ACC112 (cell line): ENCODE results near the gene MAD1L1.

ENCODE experiments used
- H2AFZ ChIP-seq: fragments of 200-600 bp; sonication (generic); one replicate; pipeline ENCODE4 v1.6.0; 2017; ENCODE audit warnings: antibody characterized with exemption, low read length; ENCODE audit not compliant: unreplicated experiment
- H3K27ac ChIP-seq: fragments of 200-600 bp; sonication (generic); 2 replicates; pipeline ENCODE4 v1.5.1; 2014; ENCODE audit warnings: low read depth, mild to moderate bottlenecking, antibody characterized with exemption, low read length, moderate library complexity
- H3K27me3 ChIP-seq: fragments of 200-600 bp; sonication (generic); 2 replicates; pipeline ENCODE4 v1.6.1; 2014; ENCODE audit warnings: mild to moderate bottlenecking, antibody characterized with exemption, low read length, moderate library complexity, mixed read lengths; ENCODE audit not compliant: insufficient read depth
- H3K36me3 ChIP-seq: fragments of 200-600 bp; sonication (generic); 2 replicates; pipeline ENCODE4 v1.6.1; 2016; ENCODE audit warnings: mild to moderate bottlenecking, antibody characterized with exemption, low read length, moderate library complexity, mixed read lengths; ENCODE audit not compliant: insufficient read depth
- H3K4me1 ChIP-seq: fragments of 200-600 bp; sonication (generic); one replicate; pipeline ENCODE4 v1.6.1; 2016; ENCODE audit warnings: low read length, mixed read lengths; ENCODE audit not compliant: insufficient read depth, unreplicated experiment, control insufficient read depth
- H3K4me3 ChIP-seq: fragments of 200-600 bp; sonication (generic); 2 replicates; pipeline ENCODE4 v1.5.1; 2014; ENCODE audit warnings: mild to moderate bottlenecking, low read depth, low read length
- H3K79me2 ChIP-seq: fragments of 200-600 bp; sonication (generic); one replicate; pipeline ENCODE4 v1.6.0; 2016; ENCODE audit warnings: low read length; ENCODE audit not compliant: control insufficient read depth, unreplicated experiment, insufficient read depth

MAD1L1 gene

GRCh38 chr7:1959305-1959704 is 273.4 kb downstream of the MAD1L1 start:
- H3K4me3 ChIP-seq, result no peak overlapping the region
- H3K27ac ChIP-seq, result no peak overlapping the region
- H3K36me3 ChIP-seq, result peaks cover 23% of the 10 kb centered on the region
- no peaks in the 10 kb centered on the region for H3K4me1 ChIP-seq
- no peaks in the 10 kb centered on the region for H3K27me3 ChIP-seq
- H2AFZ ChIP-seq, result no peak overlapping the region
- H3K79me2 ChIP-seq, result no peaks in the 10 kb centered on the region

GRCh38 chr7:1957471-1958225 is 275.1 kb downstream of the MAD1L1 start:
- Histone ChIP-seq H3K27me3 (no peaks in the 10 kb centered on the region), H3K79me2 (no peaks in the 10 kb centered on the region), H3K36me3 (peaks cover 13% of the 10 kb centered on the region), H3K4me3 (no peak overlapping the region), H2AFZ (no peak overlapping the region), H3K27ac (no peak overlapping the region), H3K4me1 (no peaks in the 10 kb centered on the region)

GRCh38 chr7:1956611-1957470 is 275.9 kb downstream of the MAD1L1 start:
- H3K36me3 ChIP-seq, result peaks cover 8% of the 10 kb centered on the region
- H3K27ac ChIP-seq, result no peak overlapping the region
- H3K27me3 ChIP-seq, result no peaks in the 10 kb centered on the region
- H3K4me1 ChIP-seq, result no peaks in the 10 kb centered on the region
- no peak overlapping the region for H2AFZ ChIP-seq
- H3K4me3 ChIP-seq, result no peak overlapping the region
- no peaks in the 10 kb centered on the region for H3K79me2 ChIP-seq

GRCh38 chr7:1956141-1956540 is 276.6 kb downstream of the MAD1L1 start:
- H3K36me3 ChIP-seq, result peaks cover 5% of the 10 kb centered on the region
- H3K4me1 ChIP-seq, result no peaks in the 10 kb centered on the region
- H2AFZ ChIP-seq, result no peak overlapping the region
- H3K4me3 ChIP-seq, result no peak overlapping the region
- H3K27ac ChIP-seq, result no peak overlapping the region
- no peaks in the 10 kb centered on the region for H3K79me2 ChIP-seq
- H3K27me3 ChIP-seq, result no peaks in the 10 kb centered on the region

- H3K4me1 ChIP-seq, result no peaks in the 10 kb centered on the region
- no peaks in the 10 kb centered on the region for H3K79me2 ChIP-seq
- no peak overlapping the region for H3K27ac ChIP-seq
- H3K36me3 ChIP-seq, result no peaks in the 10 kb centered on the region
- no peak overlapping the region for H2AFZ ChIP-seq
- H3K27me3 ChIP-seq, result no peaks in the 10 kb centered on the region
- H3K4me3 ChIP-seq, result no peak overlapping the region
These were observed 278.3 kb downstream of the MAD1L1 start for GRCh38 chr7:1954366-1955004.

- no peaks in the 10 kb centered on the region for H3K79me2 ChIP-seq
- no peak overlapping the region for H3K4me3 ChIP-seq
- H3K27ac ChIP-seq, result no peak overlapping the region
- no peak overlapping the region for H2AFZ ChIP-seq
- no peaks in the 10 kb centered on the region for H3K36me3 ChIP-seq
- no peaks in the 10 kb centered on the region for H3K4me1 ChIP-seq
- no peaks in the 10 kb centered on the region for H3K27me3 ChIP-seq
These were observed 279.2 kb downstream of the MAD1L1 start for GRCh38 chr7:1953199-1954190.

- Histone ChIP-seq H3K27ac (no peak overlapping the region), H3K36me3 (no peaks in the 10 kb centered on the region), H3K27me3 (no peaks in the 10 kb centered on the region), H3K4me1 (no peaks in the 10 kb centered on the region), H2AFZ (no peak overlapping the region), H3K4me3 (no peak overlapping the region), H3K79me2 (no peaks in the 10 kb centered on the region)
These were observed 280.0 kb downstream of the MAD1L1 start for GRCh38 chr7:1952781-1953180.

- Histone ChIP-seq H3K4me1 (no peaks in the 10 kb centered on the region), H3K36me3 (no peaks in the 10 kb centered on the region), H3K27me3 (no peaks in the 10 kb centered on the region), H2AFZ (no peak overlapping the region), H3K27ac (no peak overlapping the region), H3K79me2 (no peaks in the 10 kb centered on the region), H3K4me3 (no peak overlapping the region)
These were observed 280.5 kb downstream of the MAD1L1 start for GRCh38 chr7:1952169-1952760.

- Histone ChIP-seq H3K4me3 (no peak overlapping the region), H3K79me2 (no peaks in the 10 kb centered on the region), H3K36me3 (no peaks in the 10 kb centered on the region), H3K27ac (no peak overlapping the region), H2AFZ (no peak overlapping the region), H3K27me3 (no peaks in the 10 kb centered on the region), H3K4me1 (no peaks in the 10 kb centered on the region)
These were observed 281.1 kb downstream of the MAD1L1 start for GRCh38 chr7:1951600-1951999.

- H3K79me2 ChIP-seq, result no peaks in the 10 kb centered on the region
- no peak overlapping the region for H3K4me3 ChIP-seq
- no peaks in the 10 kb centered on the region for H3K4me1 ChIP-seq
- H2AFZ ChIP-seq, result no peak overlapping the region
- H3K36me3 ChIP-seq, result no peaks in the 10 kb centered on the region
- H3K27me3 ChIP-seq, result no peaks in the 10 kb centered on the region
- H3K27ac ChIP-seq, result no peak overlapping the region
These were observed 281.6 kb downstream of the MAD1L1 start for GRCh38 chr7:1951159-1951536.
